ENCODE results near the gene ACO2. TPM values are rescaled to one million over a fixed set of nuclear protein-coding genes. Genes with fewer than 3 reads are reported as not detected.

The ACO2 gene
- total RNA-seq, 1 donor from 2014 or later, result 835 TPM

DNA sequence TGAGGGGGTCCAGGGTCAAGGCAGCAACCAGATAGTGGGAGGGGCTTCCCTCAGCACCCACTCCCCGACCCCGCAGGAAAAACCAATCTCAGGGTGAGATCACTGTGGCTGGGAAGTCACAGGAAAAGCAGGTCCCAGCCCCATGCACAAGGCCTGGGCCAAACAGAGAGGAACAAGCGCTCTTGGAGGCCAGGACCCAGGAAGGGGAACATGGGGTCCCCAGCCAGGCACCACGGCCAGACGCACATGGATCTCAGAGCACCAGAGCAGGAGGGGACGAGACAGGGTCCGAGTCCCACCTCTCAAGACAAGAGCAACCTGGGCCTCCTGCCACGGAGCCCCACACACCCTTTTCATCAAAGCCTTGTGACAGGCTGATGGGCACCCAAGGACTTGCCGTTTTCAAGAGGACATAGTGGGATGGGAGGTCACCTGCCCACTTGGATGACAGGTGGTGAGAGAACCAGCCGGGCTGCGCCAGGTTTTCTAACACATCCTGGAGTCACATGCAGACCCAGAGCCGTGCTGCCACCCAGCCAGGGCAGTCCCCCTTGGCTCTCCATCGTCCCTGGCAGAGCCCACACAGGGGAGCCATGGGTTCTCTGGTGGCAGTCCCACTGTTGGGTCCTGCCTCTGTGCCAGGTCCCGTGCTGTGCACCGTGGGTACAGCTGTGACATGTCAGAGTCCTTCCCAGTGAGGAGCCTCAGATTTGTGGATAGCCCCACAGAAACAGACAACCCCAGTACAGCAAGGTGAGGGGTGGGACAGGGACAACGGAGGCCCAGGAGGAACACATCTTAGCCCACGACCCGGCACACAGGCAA is 62.2 kb downstream of the ACO2 start:
- DNase-seq (no peak), ATAC-seq (ENCODE audit: poor library complexity) (peak; percentile 1)
- intact Hi-C loops (cut with DNase I), result no loop called here

DNA sequence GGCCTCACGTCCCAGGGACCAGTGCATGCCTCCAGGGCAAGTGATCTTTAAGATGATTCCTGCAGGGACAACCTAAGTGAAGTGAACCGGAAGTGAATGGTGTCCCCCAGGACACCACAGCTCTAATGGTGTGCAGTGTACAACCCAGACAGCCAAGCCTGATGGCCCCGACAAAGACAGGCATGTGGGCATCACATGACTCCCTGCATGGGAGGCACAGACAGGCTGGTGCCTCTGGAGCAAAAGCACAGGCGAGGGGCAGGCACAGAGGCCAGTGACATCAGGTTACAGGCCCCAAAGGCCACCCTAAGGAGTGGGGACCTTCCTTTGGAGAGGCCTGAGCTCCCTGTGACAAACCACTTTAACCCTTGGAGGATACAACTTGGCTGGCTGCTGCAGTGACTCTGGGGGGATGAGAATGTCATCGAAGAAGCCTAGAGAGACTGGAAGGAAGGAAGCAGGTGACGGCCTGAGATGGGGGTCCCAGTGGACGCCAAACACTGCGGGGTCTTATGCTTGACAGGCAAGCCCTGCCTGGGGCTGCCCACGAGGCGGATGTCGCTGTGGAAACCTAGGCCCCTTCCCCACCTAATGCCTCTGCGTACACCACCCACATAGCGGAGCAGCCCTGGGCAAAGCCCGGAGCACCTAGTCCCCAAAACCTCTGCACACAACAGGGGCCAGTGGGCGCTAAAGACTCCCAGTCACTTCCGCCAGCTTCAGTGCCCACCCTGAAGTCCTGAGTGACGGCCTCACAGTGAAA is 63.0 kb downstream of the ACO2 start:
- intact Hi-C loops (cut with DNase I), result no loop called here
- DNase-seq (no peak), ATAC-seq (ENCODE audit: poor library complexity) (peak; percentile 9)

DNA sequence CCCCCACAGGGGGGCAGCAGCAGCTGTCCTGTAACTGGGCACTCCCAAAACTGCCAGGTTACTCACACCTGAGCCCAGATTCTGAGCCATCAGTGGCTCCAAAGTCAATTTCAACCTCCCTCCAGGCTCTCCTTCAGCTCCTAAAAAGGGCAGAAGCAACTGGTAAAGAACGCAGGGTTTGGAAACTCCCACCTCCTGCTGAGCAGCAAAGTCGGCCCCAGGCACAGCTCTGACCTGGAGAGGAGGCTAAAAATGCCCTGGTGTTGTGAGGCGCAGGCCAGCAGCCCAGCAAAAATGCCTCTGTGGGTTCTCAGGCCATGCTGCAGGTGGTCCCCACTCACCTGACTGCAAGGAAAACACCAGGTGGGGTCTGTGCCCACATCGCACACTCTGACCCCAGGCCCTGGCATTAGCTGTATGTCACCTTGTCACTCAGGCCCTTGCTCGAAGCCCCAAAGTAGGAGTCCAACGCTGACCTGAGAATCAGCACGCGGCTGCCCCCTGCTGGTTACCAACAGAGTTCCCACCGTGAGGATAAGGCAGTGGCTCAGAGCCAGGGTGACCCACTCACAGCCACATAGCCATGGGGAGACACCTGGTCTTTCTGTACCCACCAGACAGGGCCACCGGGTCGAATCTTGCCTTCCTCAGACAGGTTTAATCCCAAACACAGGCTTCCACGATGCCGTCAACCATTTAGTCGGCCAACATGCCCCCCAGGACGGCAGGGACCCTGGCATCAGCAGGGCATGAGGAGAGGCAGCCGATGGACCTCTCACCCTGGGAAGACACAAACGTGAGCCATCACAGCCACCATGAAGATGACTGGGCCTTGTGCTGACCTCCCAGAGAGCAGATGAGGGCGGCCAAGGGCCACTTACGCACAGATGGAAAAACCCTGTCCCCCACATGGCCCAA is 64.2 kb downstream of the ACO2 start:
- DNase-seq (peak; percentile 88), ATAC-seq (ENCODE audit: poor library complexity) (peak; percentile 66)
- intact Hi-C loops (cut with DNase I), result no loop called here

DNA sequence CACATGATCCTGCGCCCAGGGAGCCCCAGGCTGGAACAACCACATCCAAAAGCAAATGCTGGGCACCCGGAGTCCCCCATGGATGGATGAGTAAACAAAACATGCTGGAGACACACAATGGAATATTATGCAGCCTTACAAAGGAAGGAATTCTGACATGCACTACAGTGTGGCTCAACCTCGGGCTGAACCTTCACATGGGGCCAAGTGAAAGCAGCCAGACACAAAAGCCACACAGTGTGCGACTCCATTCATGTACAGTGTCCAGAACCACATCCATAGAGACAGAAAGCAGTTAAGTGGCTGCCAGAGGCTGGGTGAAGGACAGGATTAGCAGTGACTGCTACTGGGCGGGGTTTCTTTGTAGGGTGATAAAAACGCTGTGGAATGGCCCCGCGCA is 65.3 kb downstream of the ACO2 start:
- intact Hi-C loops (cut with DNase I), result no loop called here
- no peak for DNase-seq
- peak; percentile 17 for ATAC-seq (ENCODE audit: poor library complexity)

DNA sequence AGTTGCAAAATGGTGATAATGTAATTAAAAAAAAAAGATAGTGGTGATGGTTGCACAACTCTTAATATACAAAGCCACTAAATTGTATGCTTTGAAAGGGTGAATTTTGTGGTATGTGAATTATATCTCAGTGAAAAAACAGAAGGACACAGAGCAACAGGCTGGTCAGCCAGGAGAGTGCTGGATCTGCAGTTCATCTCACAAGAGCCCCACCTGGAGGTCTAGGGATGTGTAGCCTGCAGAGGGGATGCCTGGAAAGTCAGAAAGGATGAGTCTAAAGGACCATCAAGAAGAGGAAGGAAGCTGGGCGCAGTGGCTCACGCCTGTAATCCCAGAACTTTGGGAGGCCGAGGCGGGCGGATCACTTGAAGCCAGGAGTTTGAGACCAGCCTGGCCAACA is 66.3 kb downstream of the ACO2 start:
- ATAC-seq (ENCODE audit: poor library complexity) (no peak), DNase-seq (no peak)
- intact Hi-C loops (cut with DNase I), result no loop called here

DNA sequence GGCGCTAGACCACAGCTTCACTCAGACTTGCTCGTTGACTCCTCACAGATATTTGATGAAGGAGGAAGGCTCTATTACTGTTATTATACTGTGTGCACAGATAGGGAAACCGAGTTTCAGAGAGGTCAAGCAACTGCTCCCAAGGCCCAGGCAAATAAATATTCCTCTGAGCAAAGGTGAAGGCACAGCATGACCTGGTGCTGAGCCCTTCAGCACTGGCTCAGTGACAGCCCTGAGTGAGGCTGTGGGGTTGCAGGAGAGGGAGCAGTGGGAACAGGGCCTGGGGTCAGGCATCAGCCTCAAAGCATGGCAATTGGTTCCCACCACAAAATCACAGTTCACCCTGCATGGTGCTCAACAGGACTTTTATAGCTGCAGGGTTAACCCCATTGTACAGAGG is 68.3 kb downstream of the ACO2 start:
- DNase-seq, result no peak
- ATAC-seq (ENCODE audit: poor library complexity), result no peak
- intact Hi-C loops (cut with DNase I), result no loop called here

DNA sequence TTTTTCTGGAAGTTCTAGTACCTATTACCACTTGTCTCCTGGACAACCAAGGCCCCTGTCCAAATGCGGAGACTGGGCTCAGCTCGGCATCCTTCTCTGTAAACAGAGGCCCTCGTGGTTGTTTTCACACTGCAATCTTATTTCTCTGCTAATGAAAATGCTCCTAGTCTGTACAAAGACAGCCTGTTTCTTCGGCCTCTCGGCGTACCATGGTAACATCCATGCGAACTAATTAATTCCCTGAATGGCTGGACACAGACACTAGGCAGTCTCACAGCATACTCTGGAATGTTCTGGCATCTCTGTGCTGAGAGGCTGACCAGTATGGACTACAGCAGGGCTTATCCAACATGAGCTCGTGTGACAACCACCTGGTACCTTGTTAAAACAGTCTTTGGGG is 69.7 kb downstream of the ACO2 start:
- DNase-seq, result no peak
- no peak for ATAC-seq (ENCODE audit: poor library complexity)
- intact Hi-C loops (cut with DNase I), result no loop called here

DNA sequence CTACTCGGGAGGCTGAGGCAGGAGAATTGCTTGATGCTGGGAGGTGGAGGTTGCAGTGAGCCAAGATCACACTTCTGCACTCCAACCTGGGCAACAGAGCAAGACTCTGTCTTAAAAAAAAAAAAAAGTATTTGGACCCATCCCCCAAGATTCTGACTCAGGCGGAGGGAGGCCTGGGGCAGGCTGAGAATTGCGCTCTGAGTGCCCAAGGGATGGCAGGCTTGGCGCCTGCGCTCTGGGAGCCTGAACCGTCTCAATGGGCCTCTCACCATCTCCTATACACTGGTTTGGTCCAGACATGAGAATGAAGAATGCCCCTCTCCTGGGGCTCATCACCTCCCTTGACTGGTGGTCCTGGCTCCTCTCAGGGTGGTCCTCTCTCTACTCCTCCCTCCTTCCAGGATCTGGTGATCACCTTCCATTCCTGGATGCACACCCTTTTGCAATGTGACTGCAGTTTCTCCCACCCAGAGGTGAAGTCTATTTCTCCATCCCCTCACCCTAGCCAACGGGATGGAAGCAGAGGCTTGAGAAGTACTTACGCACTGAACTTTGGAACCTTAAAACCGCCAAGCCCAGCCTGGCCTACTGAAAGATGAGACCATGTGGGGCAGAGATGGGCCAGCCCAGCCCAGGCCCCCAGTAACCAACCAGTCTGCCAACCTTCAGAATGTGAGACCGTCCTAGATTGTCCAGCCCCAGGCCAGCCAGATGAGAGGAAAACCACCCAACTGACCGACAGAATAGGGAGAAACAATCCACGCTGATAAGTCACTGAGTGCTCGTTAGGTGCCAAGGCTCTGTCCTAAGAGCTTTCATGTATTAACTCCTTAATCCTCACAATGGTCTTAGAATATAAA is 70.5 kb downstream of the ACO2 start:
- DNase-seq (no peak), ATAC-seq (ENCODE audit: poor library complexity) (no peak)
- intact Hi-C loops (cut with DNase I), result no loop called here

DNA sequence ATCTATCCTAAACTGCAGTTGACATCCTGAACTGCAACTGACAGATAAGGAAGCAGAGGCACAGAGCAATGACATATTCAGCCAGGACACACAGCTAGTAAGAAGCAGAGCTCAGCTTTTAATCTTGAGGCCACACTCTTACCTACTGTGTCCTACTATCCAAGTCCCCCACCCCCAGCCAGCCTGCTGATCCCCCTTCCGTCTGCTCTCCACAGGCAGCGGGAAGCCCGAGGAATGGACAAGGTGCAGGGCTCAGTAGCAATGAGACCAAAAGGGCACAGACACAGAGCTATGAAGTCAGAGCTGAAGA is 71.0 kb downstream of the ACO2 start:
- ATAC-seq (ENCODE audit: poor library complexity), result no peak

DNA sequence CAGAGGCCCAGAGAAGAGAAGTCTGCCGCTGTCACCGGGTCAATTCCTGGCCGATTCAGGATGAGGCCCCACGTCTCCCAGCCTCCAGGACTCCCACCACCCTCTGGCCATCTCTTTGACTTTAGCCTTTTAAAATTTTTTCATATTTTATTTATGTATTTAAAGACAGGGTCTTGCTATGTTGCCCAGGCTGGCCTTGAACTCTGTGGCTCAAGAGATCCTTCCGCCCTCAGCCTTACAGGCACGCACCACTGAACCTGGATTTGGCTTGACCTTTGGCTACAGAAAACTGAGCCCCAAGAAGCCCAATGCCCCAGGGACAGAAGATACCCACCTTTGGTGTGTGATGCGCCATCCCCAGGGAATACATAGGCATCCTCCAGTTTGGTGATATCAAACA is 71.4 kb downstream of the ACO2 start:
- intact Hi-C loops (cut with DNase I), result no loop called here
- no peak for ATAC-seq (ENCODE audit: poor library complexity)
- DNase-seq, result no peak

More for the DNA sequence above, 71.0 kb downstream of the ACO2 start:
- intact Hi-C loops (cut with DNase I), result no loop called here
- DNase-seq, result no peak

DNA sequence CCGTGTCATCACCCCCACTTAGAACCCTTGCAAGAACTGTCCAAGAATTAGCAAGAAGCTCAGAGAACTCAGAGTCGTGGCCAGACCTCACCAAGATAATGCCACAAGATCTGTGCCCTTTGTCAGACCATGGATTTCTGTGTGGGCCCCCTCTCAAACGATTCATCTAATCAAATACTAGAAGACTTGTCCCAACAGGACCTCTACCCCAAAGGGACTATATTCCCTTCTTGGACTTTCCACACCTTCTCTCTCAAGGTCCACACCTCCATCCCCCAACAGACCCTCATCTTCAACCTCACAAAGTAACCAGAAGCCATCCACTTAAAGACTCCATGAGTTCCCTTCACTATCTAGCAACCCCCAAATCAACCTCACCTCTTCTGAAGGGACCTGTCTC is 72.6 kb downstream of the ACO2 start:
- no peak for ATAC-seq (ENCODE audit: poor library complexity)
- intact Hi-C loops (cut with DNase I), result no loop called here
- no peak for DNase-seq

DNA sequence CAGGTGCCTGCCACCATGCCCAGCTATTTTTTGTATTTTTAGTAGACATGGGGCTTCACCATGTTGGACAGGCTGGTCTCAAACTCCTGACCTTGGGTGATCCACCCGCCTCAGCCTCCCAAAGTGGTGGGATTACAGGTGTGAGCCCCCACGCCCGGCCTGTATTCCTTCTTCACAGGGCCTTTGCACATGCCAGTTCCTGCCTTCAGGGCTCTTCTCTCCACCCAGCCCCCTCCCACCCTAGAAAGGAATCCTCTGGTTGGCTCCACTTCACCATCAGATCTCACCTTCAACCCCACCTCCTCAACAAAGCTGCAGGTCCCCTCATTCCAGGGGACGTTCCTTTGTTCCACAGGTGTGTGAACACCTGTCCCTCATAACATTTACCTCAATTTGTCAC is 73.3 kb downstream of the ACO2 start:
- ATAC-seq (ENCODE audit: poor library complexity) (no peak), DNase-seq (no peak)
- intact Hi-C loops (cut with DNase I), result no loop called here

DNA sequence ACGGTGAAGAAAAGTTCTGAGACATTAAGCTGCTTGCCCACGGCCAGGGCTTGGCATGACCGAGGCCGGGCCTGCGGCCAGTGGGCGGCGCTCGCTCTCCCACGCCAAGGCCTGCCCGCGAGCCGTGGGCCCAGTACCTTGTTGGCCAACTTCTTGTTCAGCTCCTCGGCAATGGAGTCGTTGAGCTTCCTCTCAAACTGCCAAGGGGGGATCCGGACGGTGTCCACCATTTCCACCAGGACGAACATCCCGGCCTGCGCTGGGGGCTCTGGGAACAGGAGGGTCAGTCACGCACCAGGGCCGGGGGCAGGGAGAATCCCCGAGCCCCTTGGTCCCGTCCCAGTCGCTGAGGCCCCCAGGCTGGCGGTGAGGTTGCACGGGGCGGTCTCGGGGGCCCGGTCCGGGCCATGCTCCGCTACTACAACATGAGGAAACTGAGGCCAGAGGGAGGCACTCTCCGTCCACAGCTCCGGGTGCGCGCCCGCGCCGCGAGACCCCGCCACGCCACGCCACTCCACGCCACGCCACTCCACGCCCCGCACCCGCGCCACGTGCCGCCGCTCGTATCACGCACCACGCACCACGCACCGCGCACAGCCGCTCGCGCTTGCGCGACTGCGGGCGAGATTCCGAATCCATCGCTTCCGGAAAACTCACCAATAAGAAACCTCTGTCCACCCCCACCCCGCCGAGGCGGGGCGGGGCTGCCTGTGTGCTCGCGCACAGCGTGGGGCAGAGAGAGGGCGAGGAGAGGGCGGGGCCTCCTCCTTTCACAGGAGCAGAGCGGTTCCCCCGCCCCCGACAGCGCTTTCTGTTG is 75.1 kb downstream of the ACO2 start, which contains the start of gene POLR3H:
TSS of gene POLR3H (minus strand) at position 617 of the 817 bp plus-strand sequence. CDS start at position 248, 369 bp downstream.
- intact Hi-C loops (cut with DNase I), result no loop called here
- ATAC-seq (ENCODE audit: poor library complexity) (peak; percentile 99), DNase-seq (peak; percentile 100)

DNA sequence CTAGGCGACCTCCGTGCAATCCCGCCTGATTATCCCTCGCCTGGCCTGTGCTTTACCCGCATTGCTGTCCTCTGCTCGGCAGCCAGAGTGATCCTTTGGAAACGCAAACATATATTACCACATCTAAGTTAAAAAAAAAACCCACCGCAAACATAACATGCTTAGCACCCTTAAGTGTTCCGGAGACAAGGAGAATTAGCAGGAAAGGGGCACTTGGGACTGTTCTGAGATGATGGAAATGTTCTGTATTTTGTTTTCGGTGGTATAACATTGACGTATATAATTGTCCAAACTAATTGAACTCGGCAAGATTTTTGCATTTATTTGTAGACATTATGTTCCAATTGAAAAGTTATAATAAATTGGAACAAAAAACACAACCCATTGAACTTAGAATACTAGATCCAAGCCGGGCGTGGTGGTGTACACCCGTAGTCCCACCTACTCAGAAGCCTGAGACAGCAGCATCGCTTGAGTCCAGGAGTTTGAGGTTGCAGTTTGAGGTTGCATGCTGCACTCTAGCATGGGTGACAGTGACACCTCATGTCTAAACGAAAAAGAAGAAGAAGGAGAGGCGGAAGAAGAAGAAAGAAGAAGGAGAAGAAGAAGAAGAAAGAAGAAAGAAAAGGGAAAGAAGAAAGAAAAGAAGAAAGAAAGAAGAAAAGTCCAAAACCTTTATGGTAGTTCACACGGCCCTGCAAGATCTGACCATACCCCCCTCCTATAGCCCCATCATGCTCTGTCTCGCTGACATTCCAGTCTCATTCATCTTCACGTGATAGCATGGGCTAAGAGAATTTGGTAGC is 76.0 kb downstream of the ACO2 start:
- ATAC-seq (ENCODE audit: poor library complexity), result no peak
- intact Hi-C loops (cut with DNase I), result no loop called here
- no peak for DNase-seq

DNA sequence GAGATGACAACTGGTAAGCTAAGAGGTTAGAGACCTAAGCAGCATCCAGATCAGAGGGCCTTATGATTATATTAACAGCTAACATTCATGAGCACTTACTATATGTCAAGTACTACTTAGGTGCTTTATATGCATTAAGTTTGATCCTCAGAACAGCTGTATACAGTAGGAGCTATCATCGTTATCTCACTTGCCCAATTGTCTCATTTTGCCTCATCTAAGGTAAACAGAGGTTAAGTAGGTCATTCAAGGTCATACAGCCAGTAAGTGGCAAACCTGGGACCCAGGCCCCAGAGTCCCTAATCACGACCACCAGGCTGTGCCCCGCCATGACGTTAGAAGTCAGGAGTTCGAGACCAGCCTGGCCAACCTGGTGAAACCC is 79.9 kb downstream of the ACO2 start:
- DNase-seq (no peak), ATAC-seq (ENCODE audit: poor library complexity) (no peak)
- intact Hi-C loops (cut with DNase I), result no loop called here

DNA sequence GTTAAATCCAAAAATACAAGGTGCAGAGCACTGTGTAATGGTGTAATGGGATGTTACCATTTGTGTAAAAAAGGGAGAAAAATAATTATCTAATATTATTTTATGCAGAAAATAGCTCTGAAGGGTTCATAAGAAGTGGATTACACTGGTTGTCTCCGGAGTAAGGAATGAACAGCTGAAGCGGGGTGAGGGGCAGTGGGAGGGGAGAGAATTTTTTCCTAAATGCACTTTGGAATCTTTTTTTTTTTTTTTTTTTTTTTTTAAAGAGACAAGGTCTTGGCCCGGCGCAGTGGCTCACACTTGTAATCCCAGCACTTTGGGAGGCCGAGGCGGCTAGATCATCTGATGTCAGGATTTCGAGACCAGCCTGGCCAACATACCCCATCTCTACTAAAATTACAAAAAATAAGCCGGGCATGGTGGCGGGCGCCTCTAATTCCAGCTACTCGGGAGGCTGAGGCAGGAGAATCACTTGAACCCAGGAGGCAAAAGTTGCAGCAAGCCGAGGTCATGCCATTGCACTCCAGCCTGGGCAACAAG is 82.1 kb downstream of the ACO2 start:
- intact Hi-C loops (cut with DNase I), result no loop called here
- ATAC-seq (ENCODE audit: poor library complexity) (no peak), DNase-seq (no peak)
